ENCODE results near the gene NME5. TPM values are rescaled to one million over a fixed set of nuclear protein-coding genes. Genes with fewer than 3 reads are reported as not detected.
A peak's percentile ranks its signal among the peaks of the same experiment; 100 is the strongest.

NME5 gene
- total and polyA plus RNA-seq, 9 of the 15 experiments (the other 6 are each of a cell fraction or from before 2014, with no cell fraction given): not detected

DNA sequence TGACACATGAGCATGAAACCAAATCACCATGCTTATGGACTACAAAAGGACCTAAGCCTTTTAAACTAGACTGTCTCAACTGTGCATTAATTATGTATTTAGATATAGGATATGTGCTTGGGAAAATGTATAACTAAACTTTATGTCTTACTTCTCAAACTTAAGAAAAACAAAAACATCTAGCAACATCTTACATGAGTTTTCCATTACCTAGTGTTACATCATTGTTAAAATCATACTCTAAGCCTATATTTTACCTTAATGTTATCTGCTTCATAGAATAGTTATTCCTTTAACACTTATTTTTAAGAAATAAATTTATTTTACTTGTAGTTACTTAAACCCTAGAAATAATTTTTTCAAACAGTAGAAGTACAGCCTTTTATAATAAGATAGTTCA lies 24.0 kb downstream of the NME5 start:
- TF ChIP-seq CBX8 (IDR thresholded peaks at IDR 0.05; ENCODE audit: borderline replicate concordance, extremely low read depth, low read depth, low read length, poor library complexity, severe bottlenecking): peak; percentile 8
- TF ChIP-seq, protein P1, sequence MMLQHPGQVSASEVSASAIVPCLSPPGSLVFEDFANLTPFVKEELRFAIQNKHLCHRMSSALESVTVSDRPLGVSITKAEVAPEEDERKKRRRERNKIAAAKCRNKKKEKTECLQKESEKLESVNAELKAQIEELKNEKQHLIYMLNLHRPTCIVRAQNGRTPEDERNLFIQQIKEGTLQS (IDR thresholded peaks at IDR 0.05): peak; percentile 52
- TF ChIP-seq, protein P1 (CRISPR knock-in tag; conservative IDR thresholded peaks at IDR 0.05): no peak
- no peak for TF ChIP-seq CBFA2T3 (IDR thresholded peaks at IDR 0.05)
- TF ChIP-seq CEBPG (CRISPR knock-in tag; IDR thresholded peaks at IDR 0.05): no peak
- TF ChIP-seq CEBPG (tag; conservative IDR thresholded peaks at IDR 0.05 in 1 of 2, IDR thresholded peaks at IDR 0.05 in 1 of 2): peak in 1 of 2 experiments; percentile 60; a peak in 2 of 4 replicates
- ATAC-seq (no peak), FAIRE-seq (no peak), DNase-seq (ENCODE audit: extremely low read depth in 1 of 4, low spot score in 3 of 4) (no peak)
- no peak overlapping the region for H3K27ac ChIP-seq (ENCODE audit: extremely low read depth, low read depth, low read length)
- POLR2A ChIA-PET: no interaction called here
- BruUV-seq (replicated peaks): no TSS peak
- no peaks in the 10 kb centered on the region for H3K36me3 ChIP-seq (ENCODE audit: control insufficient read depth, insufficient read depth, low read length)
- CTCF ChIA-PET (ENCODE audit: low intra/inter-chr PET ratio): interaction anchor here (0.6 to 0.8 kb wide), 2 partner anchors 32 to 131 kb away, joined by 3 to 4 read pairs; no protein-coding TSS in a partner anchor
- peaks cover 8 to 14% of the 10 kb centered on the region in 2 experiments; a peak in 3 of 5 replicates for H3K27me3 ChIP-seq (ENCODE audit: control insufficient read depth in 2 of 2, insufficient read depth in 2 of 2, low read length in 2 of 2)
- no peak overlapping the region for H3K9ac ChIP-seq (ENCODE audit: insufficient read depth in 1 of 2, low read depth in 2 of 2, low read length in 2 of 2)
- H3K9me1 ChIP-seq (ENCODE audit: control insufficient read depth, insufficient read depth, low read length): no peaks in the 10 kb centered on the region
- intact Hi-C loops (cut with micrococcal nuclease): no loop called here
- in situ Hi-C loops (cut with MboI): no loop called here
- H3K4me3 ChIP-seq: no peak overlapping the region
- H2AFZ ChIP-seq (ENCODE audit: low read depth, low read length): no peak overlapping the region
- H3K79me2 ChIP-seq (ENCODE audit: control insufficient read depth, insufficient read depth, low read length): no peaks in the 10 kb centered on the region
- no peak overlapping the region for H3K4me2 ChIP-seq (ENCODE audit: insufficient read depth, low read length)
- H3K4me1 ChIP-seq (replicated peaks in 1 of 2; ENCODE audit: control insufficient read depth in 2 of 2, insufficient read depth in 2 of 2, low read length in 2 of 2): no peaks in the 10 kb centered on the region
- H4K20me1 ChIP-seq (replicated peaks; ENCODE audit: control insufficient read depth, insufficient read depth, low read length): no peaks in the 10 kb centered on the region; the same call in 1 of the 2 replicates
- H3K9me3 ChIP-seq (replicated peaks; ENCODE audit: control insufficient read depth, insufficient read depth, low read depth, low read length): no peaks in the 10 kb centered on the region
